GM12872 (cell line): ENCODE data around the gene CEP83.

ENCODE experiments used
- CTCF ChIP-seq: IDR thresholded peaks from 3 replicates; pipeline ENCODE4 v1.5.1; 2011; ENCODE audit warnings: low read depth, mild to moderate bottlenecking, low read length, moderate library complexity; ENCODE audit not compliant: insufficient read depth

The CEP83 gene

GRCh38 chr12:94264736-94265485, 194.8 kb downstream of the CEP83 start:
- TF ChIP-seq CTCF: no peak

GRCh38 chr12:94263905-94264561, 195.6 kb downstream of the CEP83 start:
- TF ChIP-seq CTCF: no peak

- TF ChIP-seq CTCF: no peak
Observed at GRCh38 chr12:94263011-94263811, 196.5 kb downstream of the CEP83 start.

GRCh38 chr12:94262228-94263010, 197.2 kb downstream of the CEP83 start:
- TF ChIP-seq CTCF: no peak

- TF ChIP-seq CTCF: no peak
Observed at GRCh38 chr12:94261786-94262185, 197.9 kb downstream of the CEP83 start.

GRCh38 chr12:94261119-94261518, 198.5 kb downstream of the CEP83 start:
- no peak for TF ChIP-seq CTCF

GRCh38 chr12:94260717-94261116, 198.9 kb downstream of the CEP83 start:
- TF ChIP-seq CTCF: no peak
